HT1080 (cell line): Measurements from ENCODE around the gene ERICH6. TPM values are rescaled to one million over a fixed set of nuclear protein-coding genes. Genes with fewer than 3 reads are reported as not detected.

Experiments
- DNase-seq: peaks from one replicate; pipeline ENCODE4 v3.0.0-alpha.2; 2015; ENCODE audit warnings: low read depth
- polyA plus RNA-seq, 2 experiments: library from polyadenylated mRNA; depleted of rRNA; stranded (reverse); fragments of >200 nt; gene quantifications; 2 replicates each; pipeline ENCODE4 v1.2.3, GENCODE V29; 2015
- total RNA-seq: library from RNA; depleted of rRNA; stranded (reverse); fragments of >200 nt; shearing (Covaris generic); gene quantifications from 2 replicates; pipeline ENCODE4 v1.2.3, GENCODE V29; 2014; rRNA removed

The ERICH6 gene
- total RNA-seq, result not detected in 2 replicates
- 0.03 TPM in 1 of 2 replicates, not detected in the other for polyA plus RNA-seq (2015; cell fraction: cytosol; rRNA removed)
- polyA plus RNA-seq (2015; cell fraction: nucleus; rRNA removed), result 0.10 TPM in 1 of 2 replicates, not detected in the other

GRCh38 chr3:150703756-150704344 lies at the start of gene ERICH6:
Gene ERICH6, minus strand, starts transcription at chr3:150703920. Its CDS starts 22 bp downstream, at chr3:150703898.
- DNase-seq, result peak; percentile 83

GRCh38 chr3:150751781-150752263 lies 48.1 kb upstream of the ERICH6 start:
- no peak for DNase-seq

- DNase-seq, result no peak
Measured at GRCh38 chr3:150749255-150749654, 45.5 kb upstream of the ERICH6 start.

- no peak for DNase-seq
Measured at GRCh38 chr3:150748684-150749047, 44.9 kb upstream of the ERICH6 start.

- no peak for DNase-seq
Measured at GRCh38 chr3:150747886-150748683, 44.4 kb upstream of the ERICH6 start.

- no peak for DNase-seq
Measured at GRCh38 chr3:150746791-150747590, 43.3 kb upstream of the ERICH6 start.

- no peak for DNase-seq
Measured at GRCh38 chr3:150745832-150746231, 42.1 kb upstream of the ERICH6 start.

- DNase-seq, result no peak
Measured at GRCh38 chr3:150744919-150745211, 41.1 kb upstream of the ERICH6 start.

- no peak for DNase-seq
Measured at GRCh38 chr3:150744041-150744918, 40.6 kb upstream of the ERICH6 start.

GRCh38 chr3:150743508-150743907 lies 39.8 kb upstream of the ERICH6 start:
- DNase-seq, result peak; percentile 77

GRCh38 chr3:150742679-150743078 lies 39.0 kb upstream of the ERICH6 start:
- DNase-seq, result no peak

GRCh38 chr3:150742141-150742523 lies 38.4 kb upstream of the ERICH6 start:
- no peak for DNase-seq

GRCh38 chr3:150741497-150742140 lies 37.9 kb upstream of the ERICH6 start:
- no peak for DNase-seq

GRCh38 chr3:150740733-150741496 lies 37.2 kb upstream of the ERICH6 start:
- DNase-seq, result no peak

- DNase-seq, result no peak
Measured at GRCh38 chr3:150739877-150740645, 36.3 kb upstream of the ERICH6 start.

- DNase-seq, result no peak
Measured at GRCh38 chr3:150739200-150739863, 35.6 kb upstream of the ERICH6 start.

GRCh38 chr3:150738688-150739087 lies 35.0 kb upstream of the ERICH6 start:
- peak; percentile 51 for DNase-seq
